PC-9 (cell line): ENCODE data around the gene KIAA2012.

Experiments
- CTCF ChIP-seq: fragments of 200-600 bp; sonication (generic); conservative IDR thresholded peaks from 2 replicates; pipeline ENCODE4 v1.6.1; 2017; ENCODE audit warnings: mixed run types, antibody characterized with exemption, mild to moderate bottlenecking, moderate library complexity
- EZH2 ChIP-seq: fragments of 200-600 bp; sonication (generic); IDR thresholded peaks from 2 replicates; pipeline ENCODE4 v1.8.0; 2017; ENCODE audit warnings: antibody characterized with exemption, low read depth

DNA sequence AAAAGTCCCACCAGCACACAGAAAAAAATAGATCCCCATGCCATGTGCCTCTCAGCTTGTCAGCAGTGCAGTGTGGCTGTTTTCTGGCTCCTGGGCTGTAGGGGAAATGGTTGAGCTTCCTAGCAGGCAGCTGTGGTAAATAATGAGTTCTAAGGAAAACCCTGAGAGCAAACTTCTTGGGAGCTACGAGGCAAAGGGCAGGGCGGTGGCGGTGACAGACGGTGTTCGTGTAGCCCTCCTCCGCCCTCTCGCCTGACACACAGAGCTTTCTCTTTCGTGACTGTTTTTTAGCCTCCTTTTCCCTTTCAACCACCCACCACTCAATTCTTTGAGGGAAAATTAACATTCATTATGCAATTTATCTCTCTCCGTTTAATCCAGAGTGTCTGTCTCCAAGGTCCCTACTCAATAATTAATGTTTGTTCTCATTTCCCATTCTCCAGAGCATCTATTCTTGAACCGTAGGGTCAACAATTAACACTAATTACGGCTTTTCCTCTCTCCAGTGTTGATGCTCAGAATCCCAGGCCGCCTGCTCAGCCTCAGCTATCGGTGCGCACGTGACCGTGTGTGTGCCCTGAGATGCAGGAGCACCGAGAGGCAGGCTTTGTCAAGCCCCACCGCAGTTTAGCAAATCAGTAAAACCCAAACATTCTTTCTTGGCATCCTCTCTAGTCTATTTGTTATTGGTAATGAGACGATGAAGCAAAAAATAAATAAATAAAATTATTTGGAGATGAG, 50.1 kb downstream of the KIAA2012 start:
- TF ChIP-seq CTCF (no peak), EZH2 (no peak)
